Neural cell (in vitro differentiated cells): Measurements from ENCODE around the gene CHD1.

Experiments used
- EP300 ChIP-seq: fragments of 450-650 bp; conservative IDR thresholded peaks from 2 replicates; pipeline ENCODE4 v1.6.1; 2014; ENCODE audit warnings: antibody characterized with exemption, mild to moderate bottlenecking, moderate library complexity; ENCODE audit not compliant: poor library complexity, severe bottlenecking
- MXI1 ChIP-seq: fragments of 450-650 bp; conservative IDR thresholded peaks from 2 replicates; pipeline ENCODE4 v1.6.1; 2014; ENCODE audit warnings: antibody characterized with exemption, mild to moderate bottlenecking; ENCODE audit not compliant: poor library complexity, severe bottlenecking
- TAF1 ChIP-seq: IDR thresholded peaks from 2 replicates; pipeline ENCODE4 v1.6.1; 2012; ENCODE audit warnings: low read depth
- TF ChIP-seq, protein P1 (sequence below): fragments of 450-650 bp; IDR thresholded peaks from 2 replicates; pipeline ENCODE4 v1.5.1; 2014; ENCODE audit warnings: antibody characterized with exemption, mild to moderate bottlenecking, moderate library complexity; ENCODE audit not compliant: poor library complexity, severe bottlenecking
- TF ChIP-seq, protein P2 (sequence below): IDR thresholded peaks from 2 replicates; pipeline ENCODE4 v1.6.1; 2012; ENCODE audit warnings: borderline replicate concordance

GRCh38 chr5:98872674-98873073, 56.1 kb downstream of the CHD1 start:
- TF ChIP-seq, protein P1, sequence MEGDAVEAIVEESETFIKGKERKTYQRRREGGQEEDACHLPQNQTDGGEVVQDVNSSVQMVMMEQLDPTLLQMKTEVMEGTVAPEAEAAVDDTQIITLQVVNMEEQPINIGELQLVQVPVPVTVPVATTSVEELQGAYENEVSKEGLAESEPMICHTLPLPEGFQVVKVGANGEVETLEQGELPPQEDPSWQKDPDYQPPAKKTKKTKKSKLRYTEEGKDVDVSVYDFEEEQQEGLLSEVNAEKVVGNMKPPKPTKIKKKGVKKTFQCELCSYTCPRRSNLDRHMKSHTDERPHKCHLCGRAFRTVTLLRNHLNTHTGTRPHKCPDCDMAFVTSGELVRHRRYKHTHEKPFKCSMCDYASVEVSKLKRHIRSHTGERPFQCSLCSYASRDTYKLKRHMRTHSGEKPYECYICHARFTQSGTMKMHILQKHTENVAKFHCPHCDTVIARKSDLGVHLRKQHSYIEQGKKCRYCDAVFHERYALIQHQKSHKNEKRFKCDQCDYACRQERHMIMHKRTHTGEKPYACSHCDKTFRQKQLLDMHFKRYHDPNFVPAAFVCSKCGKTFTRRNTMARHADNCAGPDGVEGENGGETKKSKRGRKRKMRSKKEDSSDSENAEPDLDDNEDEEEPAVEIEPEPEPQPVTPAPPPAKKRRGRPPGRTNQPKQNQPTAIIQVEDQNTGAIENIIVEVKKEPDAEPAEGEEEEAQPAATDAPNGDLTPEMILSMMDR = no peak
- no peak for TF ChIP-seq EP300
- TF ChIP-seq TAF1 = no peak
- no peak for TF ChIP-seq MXI1
- TF ChIP-seq, protein P2, sequence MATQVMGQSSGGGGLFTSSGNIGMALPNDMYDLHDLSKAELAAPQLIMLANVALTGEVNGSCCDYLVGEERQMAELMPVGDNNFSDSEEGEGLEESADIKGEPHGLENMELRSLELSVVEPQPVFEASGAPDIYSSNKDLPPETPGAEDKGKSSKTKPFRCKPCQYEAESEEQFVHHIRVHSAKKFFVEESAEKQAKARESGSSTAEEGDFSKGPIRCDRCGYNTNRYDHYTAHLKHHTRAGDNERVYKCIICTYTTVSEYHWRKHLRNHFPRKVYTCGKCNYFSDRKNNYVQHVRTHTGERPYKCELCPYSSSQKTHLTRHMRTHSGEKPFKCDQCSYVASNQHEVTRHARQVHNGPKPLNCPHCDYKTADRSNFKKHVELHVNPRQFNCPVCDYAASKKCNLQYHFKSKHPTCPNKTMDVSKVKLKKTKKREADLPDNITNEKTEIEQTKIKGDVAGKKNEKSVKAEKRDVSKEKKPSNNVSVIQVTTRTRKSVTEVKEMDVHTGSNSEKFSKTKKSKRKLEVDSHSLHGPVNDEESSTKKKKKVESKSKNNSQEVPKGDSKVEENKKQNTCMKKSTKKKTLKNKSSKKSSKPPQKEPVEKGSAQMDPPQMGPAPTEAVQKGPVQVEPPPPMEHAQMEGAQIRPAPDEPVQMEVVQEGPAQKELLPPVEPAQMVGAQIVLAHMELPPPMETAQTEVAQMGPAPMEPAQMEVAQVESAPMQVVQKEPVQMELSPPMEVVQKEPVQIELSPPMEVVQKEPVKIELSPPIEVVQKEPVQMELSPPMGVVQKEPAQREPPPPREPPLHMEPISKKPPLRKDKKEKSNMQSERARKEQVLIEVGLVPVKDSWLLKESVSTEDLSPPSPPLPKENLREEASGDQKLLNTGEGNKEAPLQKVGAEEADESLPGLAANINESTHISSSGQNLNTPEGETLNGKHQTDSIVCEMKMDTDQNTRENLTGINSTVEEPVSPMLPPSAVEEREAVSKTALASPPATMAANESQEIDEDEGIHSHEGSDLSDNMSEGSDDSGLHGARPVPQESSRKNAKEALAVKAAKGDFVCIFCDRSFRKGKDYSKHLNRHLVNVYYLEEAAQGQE = no peak
